Measurements from ENCODE around the gene IRF2BP2. TPM values are rescaled to one million over a fixed set of nuclear protein-coding genes. Genes with fewer than 3 reads are reported as not detected.
A peak's percentile ranks its signal among the peaks of the same experiment; 100 is the strongest.
"Not testable (repeated sequence)": the region's sequence is repeated elsewhere in the genome, so short reads cannot be mapped to it uniquely, and the experiment has no call there.

The IRF2BP2 gene
- total RNA-seq, 1 donor from 2014 or later: 140 TPM

GRCh38 chr1:234600418-234601281 lies 9.3 kb downstream of the IRF2BP2 start:
- DNase-seq: no peak

GRCh38 chr1:234599617-234600417 lies 10.2 kb downstream of the IRF2BP2 start:
- DNase-seq: peak; percentile 89

- DNase-seq: no peak
Observed at GRCh38 chr1:234598974-234599616, 10.9 kb downstream of the IRF2BP2 start.

DNA sequence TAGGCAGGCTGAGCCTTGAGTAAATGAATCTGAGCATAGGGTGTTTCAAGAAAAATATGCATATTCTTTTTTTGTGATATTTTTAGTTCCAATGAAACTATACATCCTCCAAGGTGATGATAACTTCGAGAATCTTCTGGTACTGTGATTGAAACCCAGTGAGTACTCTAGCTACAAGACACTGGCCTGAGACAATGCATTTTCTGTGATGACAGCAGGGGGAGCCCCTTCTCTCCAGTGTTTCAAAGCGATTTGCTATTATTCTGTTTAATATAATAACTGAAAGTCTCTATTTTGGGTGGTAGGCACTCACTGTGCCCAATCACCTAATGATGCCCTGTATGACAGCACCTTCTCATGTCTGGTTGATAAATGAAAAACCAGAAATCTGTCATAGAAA lies 12.1 kb downstream of the IRF2BP2 start:
- DNase-seq: no peak

GRCh38 chr1:234595899-234596298 lies 14.1 kb downstream of the IRF2BP2 start:
- DNase-seq: no peak

GRCh38 chr1:234594575-234594974 lies 15.4 kb downstream of the IRF2BP2 start:
- not testable (repeated sequence) for DNase-seq

GRCh38 chr1:234593771-234594504 lies 16.0 kb downstream of the IRF2BP2 start:
- no peak for DNase-seq

- DNase-seq: no peak
Observed at GRCh38 chr1:234593109-234593508, 16.9 kb downstream of the IRF2BP2 start.

GRCh38 chr1:234592240-234592639 lies 17.7 kb downstream of the IRF2BP2 start:
- DNase-seq: no peak

GRCh38 chr1:234591131-234591530 lies 18.8 kb downstream of the IRF2BP2 start:
- DNase-seq: no peak

- no peak for DNase-seq
Observed at GRCh38 chr1:234589854-234590620, 19.9 kb downstream of the IRF2BP2 start.

DNA sequence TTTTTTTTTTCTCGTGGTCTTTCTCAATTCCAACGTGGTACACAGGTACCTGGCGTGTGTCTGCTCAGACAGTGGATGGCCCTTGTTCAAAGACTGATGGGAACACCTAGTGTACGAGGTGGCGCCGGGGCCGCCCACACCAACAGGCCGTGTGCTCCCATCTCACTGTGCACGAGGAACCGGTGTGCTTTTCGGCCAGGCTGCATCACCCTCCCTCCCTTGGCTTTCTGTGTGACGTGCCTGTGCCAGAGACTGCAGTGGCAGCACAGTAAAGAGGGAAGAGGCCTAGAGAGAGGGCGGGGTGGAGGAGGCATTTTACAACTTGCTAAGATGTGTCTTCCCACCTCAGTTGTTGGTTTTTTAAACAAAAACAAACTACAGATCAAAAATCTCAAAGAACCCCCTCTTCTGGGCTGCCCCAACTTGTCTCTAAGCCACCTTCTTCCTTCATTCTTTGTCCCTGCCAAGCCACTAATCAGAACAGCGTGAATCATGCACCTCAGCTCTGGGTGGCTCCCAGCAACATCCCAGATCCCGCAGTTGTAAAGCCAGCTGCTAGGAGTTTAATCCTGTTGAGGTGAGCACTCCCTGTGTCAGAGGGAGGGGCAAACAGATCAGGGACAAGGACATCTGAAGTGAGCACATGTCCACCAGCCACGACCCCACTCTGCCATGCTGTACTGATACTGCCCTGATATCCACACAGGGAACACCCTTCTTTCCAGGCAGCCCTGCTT lies 20.7 kb downstream of the IRF2BP2 start:
- DNase-seq: no peak

GRCh38 chr1:234588386-234588785 lies 21.6 kb downstream of the IRF2BP2 start:
- DNase-seq: no peak

DNA sequence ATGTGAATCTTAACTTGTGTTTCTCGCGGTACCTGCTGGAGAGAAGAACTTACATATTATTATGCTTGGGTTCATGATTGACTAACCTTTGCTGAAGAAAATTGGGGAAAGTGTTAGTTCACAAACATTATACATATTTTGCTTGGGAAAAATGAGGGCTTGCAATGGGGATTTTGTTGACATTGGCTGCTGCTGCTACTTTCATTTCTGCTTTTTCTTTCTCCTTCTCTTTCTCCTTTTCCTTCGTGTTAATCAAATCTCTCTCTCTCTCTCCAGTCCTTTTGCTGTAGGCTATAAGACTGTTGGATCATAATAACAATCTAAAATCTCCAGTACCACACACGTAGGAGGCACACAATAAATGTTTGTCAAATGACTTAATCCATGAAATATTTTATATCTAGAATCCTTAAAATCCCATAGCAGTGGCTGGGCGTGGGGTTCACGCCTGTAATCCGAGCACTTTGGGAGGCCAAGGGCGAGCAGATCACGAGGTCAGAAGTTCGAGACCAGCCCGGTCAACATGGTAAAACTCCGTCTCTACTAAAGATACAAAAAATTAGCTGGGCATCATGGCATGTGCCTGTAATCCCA lies 23.0 kb downstream of the IRF2BP2 start:
- no peak for DNase-seq

DNA sequence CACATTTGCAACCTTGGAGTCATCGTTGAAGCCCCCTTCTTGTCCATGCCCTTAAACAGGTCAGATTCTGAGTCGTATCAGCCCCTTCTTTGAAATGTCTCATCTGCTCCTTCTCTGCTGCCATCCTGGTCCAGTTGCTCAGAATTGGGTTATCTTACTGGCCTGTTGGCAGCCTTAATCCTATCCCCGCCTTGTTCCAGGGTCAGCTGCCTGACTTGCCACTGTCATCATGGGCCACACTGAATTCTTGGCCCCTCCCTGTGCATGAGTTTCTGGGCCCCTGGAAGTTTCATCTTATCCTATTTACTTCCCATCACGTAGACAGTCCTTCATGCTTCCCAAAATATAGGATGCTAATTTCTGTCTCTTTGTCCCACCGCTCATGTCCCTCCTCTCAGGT lies 23.7 kb downstream of the IRF2BP2 start:
- DNase-seq: no peak

- DNase-seq: no peak
Observed at GRCh38 chr1:234585330-234586055, 24.5 kb downstream of the IRF2BP2 start.

DNA sequence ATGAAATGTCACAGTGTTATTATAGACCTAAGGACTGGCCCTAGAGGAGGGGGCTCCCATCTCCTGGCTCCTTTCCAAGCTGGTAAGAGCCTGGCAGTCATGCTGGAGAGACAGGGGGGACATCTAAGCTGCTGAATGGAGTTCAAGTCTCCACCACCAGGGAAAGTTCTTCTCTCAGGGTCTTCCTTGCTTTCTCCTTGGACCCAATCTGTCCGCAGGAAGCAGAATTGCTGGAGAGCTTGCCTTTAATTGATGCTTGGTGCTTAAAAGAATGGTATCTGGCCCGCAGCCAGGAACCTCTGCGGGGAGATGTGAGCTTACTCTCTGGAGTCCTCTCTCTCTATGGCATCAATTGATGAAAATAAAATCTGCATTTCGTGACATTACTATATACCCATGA lies 25.1 kb downstream of the IRF2BP2 start:
- DNase-seq: no peak

GRCh38 chr1:234584420-234584805 lies 25.6 kb downstream of the IRF2BP2 start:
- DNase-seq: no peak

GRCh38 chr1:234583755-234584419 lies 26.1 kb downstream of the IRF2BP2 start:
- DNase-seq: no peak
